ENCODE measurements around the gene NEIL3. TPM values are rescaled to one million over a fixed set of nuclear protein-coding genes. Genes with fewer than 3 reads are reported as not detected.
"Not testable (repeated sequence)": the region's sequence is repeated elsewhere in the genome, so short reads cannot be mapped to it uniquely, and the experiment has no call there.

The NEIL3 gene
- total and polyA plus RNA-seq, 4 donors: 0.28 to 0.99 (median 0.39) TPM; not detected in 1

DNA sequence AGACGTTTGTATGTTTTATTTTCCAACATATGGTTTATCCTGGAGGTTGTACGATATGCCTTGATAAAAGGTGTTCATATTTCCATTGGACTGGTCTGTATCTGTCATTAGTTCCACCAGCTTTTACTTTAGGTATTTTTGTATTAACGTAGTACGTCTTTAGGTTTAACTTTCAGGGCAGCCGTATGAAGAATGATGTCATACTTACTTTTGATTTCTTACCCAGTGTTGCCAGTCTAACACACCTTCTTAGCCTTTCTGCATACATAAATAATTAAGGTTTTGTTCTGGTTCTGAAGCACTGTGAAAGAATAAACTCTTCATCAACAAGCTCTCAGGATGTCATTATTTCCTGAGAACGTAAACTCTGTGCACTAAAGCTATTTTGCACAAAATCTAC lies 18.9 kb upstream of the NEIL3 start:
- H3K27me3 ChIP-seq (ENCODE audit: control insufficient read depth in 1 of 2, insufficient read depth in 2 of 2, low read length in 1 of 2): no peaks in the 10 kb centered on the region
- 45 to 63% methylated on average over 6 of the region's 6 CpGs for WGBS, 2 donors
- no peak overlapping the region for H3K4me3 ChIP-seq (ENCODE audit: low read length in 2 of 2)
- H3K36me3 ChIP-seq (ENCODE audit: control insufficient read depth in 1 of 2, insufficient read depth in 2 of 2, low read length in 1 of 2): no peaks in the 10 kb centered on the region
- H3K9me3 ChIP-seq (ENCODE audit: control insufficient read depth, low read length): no peaks in the 10 kb centered on the region
- intact Hi-C loops (cut with DNase I): no loop called here
- no peak overlapping the region for H3K27ac ChIP-seq (ENCODE audit: low read depth in 1 of 2, low read length in 2 of 2)
- DNase-seq: no peak
- ATAC-seq (ENCODE audit: low FRiP score): no peak
- peaks cover 5 to 6% of the 10 kb centered on the region in 2 donors for H3K4me1 ChIP-seq (ENCODE audit: control insufficient read depth in 1 of 2, insufficient read depth in 2 of 2, low read length in 2 of 2)

DNA sequence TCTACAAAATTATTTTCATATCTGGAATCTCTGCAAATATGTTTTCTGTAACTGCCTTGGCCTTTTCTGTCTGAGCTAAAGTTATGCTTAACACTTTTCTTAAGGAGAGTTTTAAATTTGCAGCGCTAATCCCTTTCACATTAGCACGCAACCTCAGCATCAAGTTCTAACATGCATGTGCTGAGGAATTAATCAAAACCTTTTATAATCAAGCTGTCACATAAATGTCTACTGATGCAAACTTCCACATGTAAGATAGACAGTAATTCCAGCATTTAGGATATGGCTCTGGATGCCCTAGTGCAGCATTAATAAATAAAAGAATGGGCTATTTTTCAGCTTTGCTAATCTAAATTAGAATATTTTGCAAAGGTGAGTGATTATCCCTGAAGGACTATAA lies 17.5 kb upstream of the NEIL3 start:
- ATAC-seq (ENCODE audit: low FRiP score) (no peak), DNase-seq (no peak)
- Histone ChIP-seq H3K9me3 (ENCODE audit: control insufficient read depth, low read length) (no peaks in the 10 kb centered on the region), H3K27ac (ENCODE audit: low read depth in 1 of 2, low read length in 2 of 2) (no peak overlapping the region), H3K4me1 (ENCODE audit: control insufficient read depth in 1 of 2, insufficient read depth in 2 of 2, low read length in 2 of 2) (peaks cover 5 to 6% of the 10 kb centered on the region in 2 donors), H3K27me3 (ENCODE audit: control insufficient read depth in 1 of 2, insufficient read depth in 2 of 2, low read length in 1 of 2) (no peaks in the 10 kb centered on the region), H3K36me3 (ENCODE audit: control insufficient read depth in 1 of 2, insufficient read depth in 2 of 2, low read length in 1 of 2) (no peaks in the 10 kb centered on the region), H3K4me3 (ENCODE audit: low read length in 2 of 2) (no peak overlapping the region)
- WGBS, 2 donors: 85 to 91% methylated on average over 2 of the region's 2 CpGs
- intact Hi-C loops (cut with DNase I): no loop called here

DNA sequence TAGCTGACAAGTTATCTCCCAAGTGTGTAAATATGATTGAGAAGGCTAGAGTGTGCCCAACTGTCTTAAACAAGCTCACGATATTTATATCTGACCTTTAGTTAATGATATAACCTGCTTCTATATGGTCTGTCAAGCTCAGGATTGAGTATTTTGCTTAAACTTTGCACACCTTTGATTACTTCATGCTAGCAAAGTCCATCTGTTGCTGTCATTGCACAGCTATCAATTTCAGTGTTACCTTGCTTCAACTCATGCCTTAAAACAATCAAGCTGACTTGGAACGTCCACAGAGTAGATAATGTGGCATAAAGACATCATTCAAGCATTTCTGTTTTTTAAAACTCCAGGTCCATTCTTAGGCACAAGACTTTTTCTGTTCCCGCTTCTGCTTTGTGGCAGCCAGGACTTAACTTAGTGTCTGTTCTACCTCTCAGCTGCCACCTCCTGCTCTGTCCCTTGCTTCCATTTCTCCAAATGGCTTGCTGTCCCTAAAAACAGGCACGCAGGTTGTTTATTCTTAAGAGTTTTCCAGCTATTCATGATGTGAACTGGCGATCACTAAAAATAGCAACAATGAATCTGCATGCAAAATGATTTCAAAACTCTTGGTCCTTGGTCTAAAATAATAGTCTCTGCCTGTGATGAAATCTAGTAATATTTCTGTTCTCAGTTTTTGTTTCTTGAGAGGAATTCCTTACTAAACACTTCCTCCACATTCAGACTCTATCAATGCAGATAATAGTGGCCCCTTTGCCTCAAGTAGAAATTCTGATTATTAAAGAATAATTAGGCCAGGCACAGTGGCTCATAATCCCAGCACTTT lies 16.3 kb upstream of the NEIL3 start:
- no peak for ATAC-seq (ENCODE audit: low FRiP score)
- WGBS, 2 donors: 19 to 20% methylated on average over 5 of the region's 5 CpGs
- Histone ChIP-seq H3K4me1 (ENCODE audit: control insufficient read depth in 1 of 2, insufficient read depth in 2 of 2, low read length in 2 of 2) (peaks cover 5 to 6% of the 10 kb centered on the region in 2 donors), H3K9me3 (ENCODE audit: control insufficient read depth, low read length) (peaks cover 3% of the 10 kb centered on the region), H3K27ac (ENCODE audit: low read depth in 1 of 2, low read length in 2 of 2) (peak overlapping the region; percentile 67 to 72), H3K27me3 (ENCODE audit: control insufficient read depth in 1 of 2, insufficient read depth in 2 of 2, low read length in 1 of 2) (no peaks in the 10 kb centered on the region), H3K36me3 (ENCODE audit: control insufficient read depth in 1 of 2, insufficient read depth in 2 of 2, low read length in 1 of 2) (no peaks in the 10 kb centered on the region), H3K4me3 (ENCODE audit: low read length in 2 of 2) (no peak overlapping the region)
- intact Hi-C loops (cut with DNase I): no loop called here
- DNase-seq: no peak

DNA sequence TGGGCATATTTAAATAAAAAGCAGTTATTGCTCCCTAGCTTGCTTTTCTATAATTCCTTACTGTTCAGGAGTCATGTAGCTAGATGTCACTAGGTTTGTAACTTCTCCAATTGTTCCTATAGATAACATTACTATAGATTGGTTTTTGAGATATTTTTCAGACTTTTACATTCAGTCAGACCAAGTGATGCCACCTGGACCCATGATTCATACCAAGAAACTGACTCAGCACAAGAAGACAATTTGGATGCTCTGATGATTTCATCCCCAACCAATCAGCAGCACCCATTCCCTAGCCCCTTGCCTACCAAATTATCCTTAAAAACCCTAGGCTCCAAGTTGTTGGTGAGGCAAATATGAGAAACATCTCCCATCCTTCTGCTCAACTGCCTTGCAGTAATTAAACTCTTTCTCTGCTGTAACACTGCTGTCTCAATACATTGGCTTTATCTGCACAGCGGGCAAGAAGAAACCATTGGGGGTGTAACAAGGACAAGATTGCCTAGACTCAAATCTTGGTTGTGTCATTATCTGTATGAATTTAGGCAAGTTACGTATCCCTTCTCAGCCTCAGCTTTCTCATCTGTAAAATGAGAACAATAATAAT lies 11.8 kb upstream of the NEIL3 start:
- no peak overlapping the region for H3K4me3 ChIP-seq (ENCODE audit: low read length in 2 of 2)
- ATAC-seq (ENCODE audit: low FRiP score) (no peak), DNase-seq (no peak)
- H3K4me1 ChIP-seq (ENCODE audit: control insufficient read depth in 1 of 2, insufficient read depth in 2 of 2, low read length in 2 of 2): peaks cover 5 to 6% of the 10 kb centered on the region in 2 donors
- H3K27ac ChIP-seq (ENCODE audit: low read depth in 1 of 2, low read length in 2 of 2): no peak overlapping the region
- peaks cover 3% of the 10 kb centered on the region for H3K9me3 ChIP-seq (ENCODE audit: control insufficient read depth, low read length)
- 98 to 100% methylated on average over 2 of the region's 2 CpGs for WGBS, 2 donors
- no peaks in the 10 kb centered on the region for H3K36me3 ChIP-seq (ENCODE audit: control insufficient read depth in 1 of 2, insufficient read depth in 2 of 2, low read length in 1 of 2)
- intact Hi-C loops (cut with DNase I): no loop called here
- H3K27me3 ChIP-seq (ENCODE audit: control insufficient read depth in 1 of 2, insufficient read depth in 2 of 2, low read length in 1 of 2): no peaks in the 10 kb centered on the region

DNA sequence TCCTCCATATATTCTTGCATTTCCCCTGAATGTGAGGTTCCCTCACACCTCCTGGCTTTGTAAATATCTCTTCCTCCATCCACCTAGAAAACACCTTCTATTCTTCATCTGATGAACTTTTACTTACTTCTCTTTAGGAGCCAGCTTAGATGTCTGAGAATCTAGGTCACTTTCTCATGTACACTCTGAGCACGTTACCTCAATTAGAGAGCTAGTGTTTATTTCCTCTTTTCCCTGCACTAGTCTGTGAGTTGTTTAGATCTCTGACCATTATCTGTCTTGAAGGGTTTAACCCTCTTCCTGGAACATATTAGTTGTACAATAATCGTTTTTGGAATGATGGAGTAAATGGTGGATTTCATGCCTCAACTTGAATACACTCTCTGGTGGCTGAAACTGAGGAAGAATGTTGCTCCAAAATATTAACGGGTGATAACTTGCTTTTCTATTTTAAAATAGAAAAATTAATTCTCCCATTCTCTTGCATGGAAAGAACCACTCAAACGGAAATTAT lies 8.5 kb upstream of the NEIL3 start:
- no peak overlapping the region for H3K4me3 ChIP-seq (ENCODE audit: low read length in 2 of 2)
- H3K27ac ChIP-seq (ENCODE audit: low read depth in 1 of 2, low read length in 2 of 2): peak overlapping the region in 1 of 2 donors; percentile 59
- no peaks in the 10 kb centered on the region for H3K36me3 ChIP-seq (ENCODE audit: control insufficient read depth in 1 of 2, insufficient read depth in 2 of 2, low read length in 1 of 2)
- H3K9me3 ChIP-seq (ENCODE audit: control insufficient read depth, low read length): peaks cover 3% of the 10 kb centered on the region
- no peak for DNase-seq
- WGBS, 2 donors: 2 to 4% methylated on average over 4 of the region's 4 CpGs
- intact Hi-C loops (cut with DNase I): no loop called here
- no peaks in the 10 kb centered on the region for H3K27me3 ChIP-seq (ENCODE audit: control insufficient read depth in 1 of 2, insufficient read depth in 2 of 2, low read length in 1 of 2)
- no peak for ATAC-seq (ENCODE audit: low FRiP score)
- H3K4me1 ChIP-seq (ENCODE audit: control insufficient read depth in 1 of 2, insufficient read depth in 2 of 2, low read length in 2 of 2): no peaks in the 10 kb centered on the region

DNA sequence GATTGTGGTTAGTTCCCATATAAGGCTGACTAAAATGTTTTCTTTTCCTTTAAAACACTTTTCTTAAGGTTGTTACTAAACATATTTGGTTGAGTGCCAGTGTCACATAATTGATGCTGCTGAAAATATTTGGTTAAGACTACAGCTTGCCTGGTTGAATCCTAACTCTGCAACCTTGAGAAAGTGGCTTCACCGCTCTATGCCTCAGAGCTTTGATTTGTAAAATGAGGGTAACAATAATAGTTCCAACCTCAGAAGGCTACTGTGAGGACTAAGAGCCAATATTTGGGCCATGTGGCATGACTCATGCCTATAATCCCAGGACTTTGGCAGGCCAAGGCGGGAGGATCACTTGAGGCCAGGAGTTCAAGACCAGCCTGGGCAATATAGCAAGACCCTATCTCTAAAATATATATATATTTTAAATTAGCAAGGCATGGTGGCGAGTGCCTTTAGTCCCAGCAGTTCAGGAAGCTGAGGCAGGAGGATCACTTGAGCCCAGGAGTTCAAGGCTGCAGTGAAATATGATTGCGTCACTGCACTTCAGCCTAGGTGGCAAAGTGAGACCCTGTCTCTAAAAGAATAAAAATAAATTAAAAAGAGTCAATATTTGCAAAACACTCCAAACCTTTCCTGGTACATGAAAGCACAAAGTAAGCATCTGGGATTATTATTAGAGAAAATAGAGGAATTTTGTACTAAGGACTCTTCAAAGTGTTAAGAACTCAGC lies 7.1 kb upstream of the NEIL3 start:
- ATAC-seq (ENCODE audit: low FRiP score): no peak
- Histone ChIP-seq H3K4me3 (ENCODE audit: low read length in 2 of 2) (no peak overlapping the region), H3K4me1 (ENCODE audit: control insufficient read depth in 1 of 2, insufficient read depth in 2 of 2, low read length in 2 of 2) (no peaks in the 10 kb centered on the region), H3K36me3 (ENCODE audit: control insufficient read depth in 1 of 2, insufficient read depth in 2 of 2, low read length in 1 of 2) (no peaks in the 10 kb centered on the region), H3K27me3 (ENCODE audit: control insufficient read depth in 1 of 2, insufficient read depth in 2 of 2, low read length in 1 of 2) (no peaks in the 10 kb centered on the region), H3K27ac (ENCODE audit: low read depth in 1 of 2, low read length in 2 of 2) (peak overlapping the region; percentile 19 to 28), H3K9me3 (ENCODE audit: control insufficient read depth, low read length) (peaks cover 3% of the 10 kb centered on the region)
- 48 to 53% methylated on average over 4 of the region's 4 CpGs for WGBS, 2 donors
- intact Hi-C loops (cut with DNase I): no loop called here
- no peak for DNase-seq

DNA sequence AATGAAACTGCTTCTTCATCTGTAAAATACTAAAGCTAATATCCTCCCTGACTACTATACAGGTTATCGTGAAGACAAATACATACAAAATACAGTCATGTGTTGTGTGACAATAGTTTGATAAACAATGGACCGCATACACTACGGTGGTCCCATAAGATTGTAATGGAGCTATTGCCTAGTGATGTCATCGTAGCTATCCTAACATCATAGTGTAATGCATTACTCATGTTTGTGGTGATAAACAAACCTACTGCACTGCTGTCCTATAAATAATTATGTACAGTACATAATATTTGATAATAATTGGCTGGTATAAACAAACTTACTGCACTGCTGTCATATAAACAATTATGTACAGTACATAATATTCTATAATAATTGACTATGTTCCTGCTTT lies 5.6 kb upstream of the NEIL3 start:
- ATAC-seq (ENCODE audit: low FRiP score): no peak
- no peaks in the 10 kb centered on the region for H3K36me3 ChIP-seq (ENCODE audit: control insufficient read depth in 1 of 2, insufficient read depth in 2 of 2, low read length in 1 of 2)
- no peaks in the 10 kb centered on the region for H3K4me1 ChIP-seq (ENCODE audit: control insufficient read depth in 1 of 2, insufficient read depth in 2 of 2, low read length in 2 of 2)
- no peaks in the 10 kb centered on the region for H3K9me3 ChIP-seq (ENCODE audit: control insufficient read depth, low read length)
- whole genome bisulfite sequencing, 2 donors: 96% methylated on average over 4 of the region's 4 CpGs
- H3K4me3 ChIP-seq (ENCODE audit: low read length in 2 of 2): no peak overlapping the region
- intact Hi-C loops (cut with DNase I): no loop called here
- DNase-seq: no peak
- no peaks in the 10 kb centered on the region for H3K27me3 ChIP-seq (ENCODE audit: control insufficient read depth in 1 of 2, insufficient read depth in 2 of 2, low read length in 1 of 2)
- no peak overlapping the region for H3K27ac ChIP-seq (ENCODE audit: low read depth in 1 of 2, low read length in 2 of 2)

DNA sequence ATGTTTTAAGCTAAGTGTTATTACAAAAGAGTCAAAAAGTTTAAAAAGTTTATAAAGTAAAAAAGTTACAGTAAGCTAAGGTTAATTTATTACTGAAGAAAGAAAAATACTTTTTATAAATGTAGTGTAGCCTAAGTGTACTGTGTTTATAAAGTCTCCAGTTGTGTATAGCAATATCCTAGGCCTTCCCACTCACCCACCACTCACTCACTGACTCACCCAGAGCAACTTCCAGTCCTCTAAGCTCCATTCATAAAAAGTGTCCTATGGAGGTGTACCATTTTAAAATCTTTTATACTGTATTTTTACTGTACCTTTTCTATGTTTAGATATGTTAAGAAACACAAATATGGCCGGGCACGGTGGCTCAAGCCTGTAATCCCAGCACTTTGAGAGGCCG lies 4.8 kb upstream of the NEIL3 start:
- intact Hi-C loops (cut with DNase I): not testable (repeated sequence)

More for the DNA sequence above, 4.8 kb upstream of the NEIL3 start:
- 92 to 97% methylated on average over 3 of the region's 3 CpGs for WGBS, 2 donors
- H3K27ac ChIP-seq (ENCODE audit: low read depth in 1 of 2, low read length in 2 of 2); H3K9me3 ChIP-seq (ENCODE audit: control insufficient read depth, low read length); H3K36me3 ChIP-seq (ENCODE audit: control insufficient read depth in 1 of 2, insufficient read depth in 2 of 2, low read length in 1 of 2); H3K27me3 ChIP-seq (ENCODE audit: control insufficient read depth in 1 of 2, insufficient read depth in 2 of 2, low read length in 1 of 2); ATAC-seq (ENCODE audit: low FRiP score); DNase-seq; H3K4me3 ChIP-seq (ENCODE audit: low read length in 2 of 2); H3K4me1 ChIP-seq (ENCODE audit: control insufficient read depth in 1 of 2, insufficient read depth in 2 of 2, low read length in 2 of 2): not testable (repeated sequence)
